ENCODE measurements around the gene EDDM13. TPM values are rescaled to one million over a fixed set of nuclear protein-coding genes. Genes with fewer than 3 reads are reported as not detected.

EDDM13 gene
- total and polyA plus RNA-seq, 12 donors: 0.33 to 1.0 (median 0.58) TPM; not detected in 6

- H3K4me1 ChIP-seq (replicated peaks in 1 of 2): no peaks in the 10 kb centered on the region
- H3K4me3 ChIP-seq: no peak overlapping the region
- WGBS, 4 donors: 87 to 92% (median 91%) methylated on average over 5 of the region's 5 CpGs
- H3K36me3 ChIP-seq (replicated peaks in 1 of 2): no peaks in the 10 kb centered on the region
- DNase-seq: no peak
- intact Hi-C loops (cut with DNase I): no loop called here
- no peak for TF ChIP-seq POLR2A (IDR thresholded peaks at IDR 0.05)
- no peaks in the 10 kb centered on the region for H3K9me3 ChIP-seq (replicated peaks in 1 of 3)
- no peaks in the 10 kb centered on the region for H3K27me3 ChIP-seq
- no peak overlapping the region for H3K27ac ChIP-seq
Observed at GRCh38 chr19:56263319-56263718, 9.2 kb upstream of the EDDM13 start.

- no peaks in the 10 kb centered on the region for H3K9me3 ChIP-seq (replicated peaks in 1 of 3)
- H3K4me1 ChIP-seq (replicated peaks in 1 of 2): peaks cover 0 to 8% of the 10 kb centered on the region in 2 donors
- no peak overlapping the region for H3K4me3 ChIP-seq
- 13 to 85% (median 53%) methylated on average over 3 of the region's 3 CpGs for WGBS, 4 donors
- DNase-seq: no peak
- no peaks in the 10 kb centered on the region for H3K27me3 ChIP-seq
- H3K36me3 ChIP-seq (replicated peaks in 1 of 2): no peaks in the 10 kb centered on the region
- intact Hi-C loops (cut with DNase I): no loop called here
- TF ChIP-seq CTCF (IDR thresholded peaks at IDR 0.05) (no peak), POLR2A (IDR thresholded peaks at IDR 0.05) (no peak)
- H3K27ac ChIP-seq: no peak overlapping the region
Observed at GRCh38 chr19:56266051-56266450, 6.5 kb upstream of the EDDM13 start.

GRCh38 chr19:56269348-56269747 lies 3.2 kb upstream of the EDDM13 start:
- no peak for DNase-seq

GRCh38 chr19:56270676-56271075 lies 1.9 kb upstream of the EDDM13 start:
- H3K27me3 ChIP-seq: no peaks in the 10 kb centered on the region
- TF ChIP-seq CTCF (IDR thresholded peaks at IDR 0.05) (no peak), POLR2A (IDR thresholded peaks at IDR 0.05) (no peak)
- no peaks in the 10 kb centered on the region for H3K36me3 ChIP-seq (replicated peaks in 1 of 2)
- 35 to 45% (median 41%) methylated on average over 3 of the region's 3 CpGs for WGBS, 4 donors
- peak overlapping the region in 2 of 5 donors; percentile 20 to 56 for H3K27ac ChIP-seq
- no peaks in the 10 kb centered on the region for H3K9me3 ChIP-seq (replicated peaks in 1 of 3)
- H3K4me3 ChIP-seq: no peak overlapping the region
- DNase-seq: peak; percentile 25 to 69 (median 59)
- H3K4me1 ChIP-seq (replicated peaks in 1 of 2): peaks cover 0 to 14% of the 10 kb centered on the region in 2 donors
- intact Hi-C loops (cut with DNase I): no loop called here

More at GRCh38 chr19:56269348-56269747, 3.2 kb upstream of the EDDM13 start:
- no peaks in the 10 kb centered on the region for H3K9me3 ChIP-seq (replicated peaks in 1 of 3)
- no peaks in the 10 kb centered on the region for H3K27me3 ChIP-seq
- H3K27ac ChIP-seq: no peak overlapping the region
- H3K4me1 ChIP-seq (replicated peaks in 1 of 2): peaks cover 0 to 14% of the 10 kb centered on the region in 2 donors
- no peaks in the 10 kb centered on the region for H3K36me3 ChIP-seq (replicated peaks in 1 of 2)
- intact Hi-C loops (cut with DNase I): no loop called here
- whole genome bisulfite sequencing, 4 donors: 82 to 98% (median 95%) methylated on average over 6 of the region's 6 CpGs
- TF ChIP-seq CTCF (IDR thresholded peaks at IDR 0.05) (no peak), POLR2A (IDR thresholded peaks at IDR 0.05) (no peak)
- no peak overlapping the region for H3K4me3 ChIP-seq

GRCh38 chr19:56271151-56271550 lies 1.4 kb upstream of the EDDM13 start:
- Histone ChIP-seq H3K9me3 (replicated peaks in 1 of 3) (no peaks in the 10 kb centered on the region), H3K36me3 (replicated peaks in 1 of 2) (no peaks in the 10 kb centered on the region), H3K27me3 (no peaks in the 10 kb centered on the region), H3K27ac (peak overlapping the region in 2 of 5 donors; percentile 20 to 56), H3K4me3 (no peak overlapping the region), H3K4me1 (replicated peaks in 1 of 2) (peaks cover 0 to 14% of the 10 kb centered on the region in 2 donors)
- intact Hi-C loops (cut with DNase I): no loop called here
- no peak for DNase-seq
- WGBS, 4 donors: 63 to 83% (median 70%) methylated on average over 6 of the region's 6 CpGs
- TF ChIP-seq CTCF (IDR thresholded peaks at IDR 0.05) (no peak), POLR2A (IDR thresholded peaks at IDR 0.05) (no peak)

All from adrenal gland (tissue), 12 donors.